Measurements from ENCODE around the gene MYO7A.

Gene MYO7A

GRCh38 chr11:77171254-77171653 lies 43.2 kb downstream of the MYO7A start:
- no peak for DNase-seq

DNA sequence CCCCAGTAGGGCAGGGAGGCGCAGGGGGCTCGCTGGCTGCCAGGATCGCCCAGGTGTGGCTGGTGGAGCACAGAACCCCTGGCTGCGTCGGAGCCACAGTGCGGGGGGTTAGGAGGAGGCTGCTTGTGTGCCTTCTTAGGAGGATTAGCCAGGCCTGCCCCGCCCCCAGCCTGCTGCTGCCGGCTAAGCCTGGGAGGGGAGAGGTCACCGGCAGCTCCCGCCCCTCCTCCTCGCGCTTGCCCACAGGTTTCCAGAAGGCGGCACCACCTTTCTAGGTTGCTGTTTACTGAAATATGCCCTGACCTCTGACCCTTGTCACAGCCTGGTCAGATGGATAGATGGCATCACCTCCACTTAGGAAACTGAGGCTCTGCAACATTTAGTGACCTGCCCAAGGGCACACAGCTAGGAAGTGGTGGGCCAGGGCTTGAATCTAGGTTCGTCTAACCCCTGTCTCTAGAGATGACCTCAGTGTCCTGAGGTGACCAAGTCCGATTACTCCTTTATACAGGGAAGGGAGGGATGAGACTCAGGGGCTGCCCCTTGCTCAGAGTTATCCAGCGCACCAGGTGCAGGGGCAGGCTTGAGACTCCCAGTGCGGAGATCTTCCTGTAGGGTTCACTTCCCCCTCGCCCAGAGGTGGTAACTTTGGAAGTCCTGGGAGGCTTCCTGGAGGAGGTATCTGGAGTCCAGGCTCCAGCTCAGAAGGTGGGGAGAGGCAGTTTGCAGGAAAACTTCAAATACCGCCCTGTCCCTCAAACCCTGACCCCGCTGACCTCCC lies 44.0 kb downstream of the MYO7A start:
- no peak for DNase-seq

GRCh38 chr11:77172666-77172982 lies 44.6 kb downstream of the MYO7A start:
- no peak for DNase-seq

DNA sequence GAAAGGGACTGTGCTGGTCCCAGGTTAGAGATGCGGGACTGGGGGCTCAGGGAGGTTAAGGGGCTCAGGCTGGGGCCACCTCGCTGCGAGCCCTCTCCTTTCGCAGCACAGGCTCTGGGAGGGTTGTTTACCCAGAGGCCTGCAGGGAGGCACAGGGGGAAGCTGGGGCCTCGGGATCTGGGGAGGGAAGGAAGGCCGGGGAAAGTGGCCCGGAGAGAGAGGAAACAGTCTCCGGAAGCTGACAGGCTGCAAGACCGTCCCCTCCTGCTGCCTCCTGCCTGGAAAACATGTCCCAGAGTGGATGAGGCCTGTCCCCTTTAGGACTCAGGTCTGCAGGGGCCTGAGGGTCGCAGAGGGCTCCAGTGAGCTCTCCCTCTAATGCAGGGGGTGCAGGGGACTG lies 45.4 kb downstream of the MYO7A start:
- DNase-seq: no peak

DNA sequence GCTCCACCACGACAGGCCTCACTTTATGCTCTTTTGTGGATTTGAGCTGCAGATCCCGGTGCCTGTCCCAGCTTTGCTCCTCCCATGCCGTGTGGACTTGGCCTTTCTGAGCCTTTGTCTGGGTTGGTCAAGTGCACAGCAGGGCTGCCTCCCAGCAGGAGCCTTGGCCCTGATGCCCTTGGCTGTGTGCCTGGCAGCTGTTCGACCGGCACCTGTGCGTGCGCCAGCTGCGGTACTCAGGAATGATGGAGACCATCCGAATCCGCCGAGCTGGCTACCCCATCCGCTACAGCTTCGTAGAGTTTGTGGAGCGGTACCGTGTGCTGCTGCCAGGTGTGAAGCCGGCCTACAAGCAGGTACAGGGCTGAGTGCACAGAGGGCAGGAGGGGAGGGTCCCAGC lies 46.5 kb downstream of the MYO7A start:
- no peak for DNase-seq

DNA sequence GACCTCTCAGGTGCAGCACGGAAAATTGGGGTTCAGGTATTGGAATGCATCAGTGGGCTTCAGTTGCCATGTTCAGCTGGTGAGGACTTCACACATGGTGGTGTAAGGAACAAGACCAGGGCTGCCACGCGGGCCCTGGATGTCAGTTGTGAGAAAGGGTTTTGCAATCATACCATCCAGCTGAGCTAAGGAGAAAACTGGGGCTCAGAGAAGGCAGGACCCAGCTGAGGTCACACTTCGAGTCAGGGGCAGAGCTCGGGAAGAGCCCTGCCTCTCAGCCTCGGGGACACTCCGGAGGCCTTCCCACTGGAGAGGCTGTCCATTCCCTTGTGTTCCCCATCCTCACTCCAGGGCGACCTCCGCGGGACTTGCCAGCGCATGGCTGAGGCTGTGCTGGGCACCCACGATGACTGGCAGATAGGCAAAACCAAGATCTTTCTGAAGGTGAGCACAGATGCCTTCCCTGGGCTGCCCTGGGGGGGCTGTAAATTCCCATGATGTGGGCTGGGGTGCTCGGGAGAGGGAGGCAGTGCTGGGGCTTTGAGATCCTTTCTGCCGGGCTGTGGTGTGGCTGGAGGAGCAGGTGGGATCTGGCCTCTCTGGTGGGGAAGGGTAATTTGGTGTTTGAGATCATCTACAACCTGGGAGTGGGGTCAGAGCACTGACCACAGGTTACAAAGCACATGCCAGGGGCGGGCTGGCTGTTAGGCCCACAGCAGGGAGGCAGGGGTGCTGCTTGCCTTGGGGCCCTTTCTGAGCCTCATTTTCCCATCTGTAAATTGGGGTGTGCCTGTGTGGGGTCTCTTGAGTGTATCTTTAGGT lies 47.2 kb downstream of the MYO7A start:
- no peak for DNase-seq

GRCh38 chr11:77175869-77176539 lies 48.0 kb downstream of the MYO7A start:
- no peak for DNase-seq

GRCh38 chr11:77176996-77177395 lies 49.0 kb downstream of the MYO7A start:
- DNase-seq: no peak

GRCh38 chr11:77178150-77178549 lies 50.1 kb downstream of the MYO7A start:
- no peak for DNase-seq

DNA sequence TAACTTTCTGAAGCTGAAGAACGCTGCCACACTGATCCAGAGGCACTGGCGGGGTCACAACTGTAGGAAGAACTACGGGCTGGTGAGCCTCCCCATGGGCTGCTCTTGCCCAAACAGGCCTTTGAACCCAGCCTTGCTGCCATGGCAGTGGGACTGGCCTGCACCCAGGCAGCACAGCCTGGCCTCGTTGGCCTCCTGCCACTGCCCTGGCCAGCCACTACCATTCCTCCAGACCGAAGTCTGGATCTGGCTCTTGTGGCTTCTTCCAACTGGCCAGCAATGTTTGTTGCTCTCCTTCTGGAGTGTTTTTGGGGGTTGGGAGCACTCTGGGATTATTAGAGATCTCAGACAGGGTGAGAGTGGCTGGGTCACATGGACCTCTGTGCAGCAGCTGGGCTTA lies 51.0 kb downstream of the MYO7A start:
- no peak for DNase-seq

GRCh38 chr11:77179681-77180080 lies 51.6 kb downstream of the MYO7A start:
- no peak for DNase-seq

GRCh38 chr11:77180346-77180745 lies 52.3 kb downstream of the MYO7A start:
- DNase-seq: no peak

DNA sequence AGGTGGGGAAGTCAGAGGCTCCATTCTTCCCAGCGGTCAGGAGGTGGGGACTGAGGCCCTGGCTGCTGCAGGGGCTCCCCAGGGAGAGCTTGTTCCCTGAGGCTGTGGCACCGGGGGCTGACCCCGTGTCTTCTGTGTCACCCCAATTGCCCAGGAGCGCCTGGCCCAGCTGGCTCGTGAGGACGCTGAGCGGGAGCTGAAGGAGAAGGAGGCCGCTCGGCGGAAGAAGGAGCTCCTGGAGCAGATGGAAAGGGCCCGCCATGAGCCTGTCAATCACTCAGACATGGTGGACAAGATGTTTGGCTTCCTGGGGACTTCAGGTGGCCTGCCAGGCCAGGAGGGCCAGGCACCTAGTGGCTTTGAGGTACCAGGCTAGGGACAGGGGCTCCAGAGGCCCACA lies 53.2 kb downstream of the MYO7A start:
- DNase-seq: no peak

DNA sequence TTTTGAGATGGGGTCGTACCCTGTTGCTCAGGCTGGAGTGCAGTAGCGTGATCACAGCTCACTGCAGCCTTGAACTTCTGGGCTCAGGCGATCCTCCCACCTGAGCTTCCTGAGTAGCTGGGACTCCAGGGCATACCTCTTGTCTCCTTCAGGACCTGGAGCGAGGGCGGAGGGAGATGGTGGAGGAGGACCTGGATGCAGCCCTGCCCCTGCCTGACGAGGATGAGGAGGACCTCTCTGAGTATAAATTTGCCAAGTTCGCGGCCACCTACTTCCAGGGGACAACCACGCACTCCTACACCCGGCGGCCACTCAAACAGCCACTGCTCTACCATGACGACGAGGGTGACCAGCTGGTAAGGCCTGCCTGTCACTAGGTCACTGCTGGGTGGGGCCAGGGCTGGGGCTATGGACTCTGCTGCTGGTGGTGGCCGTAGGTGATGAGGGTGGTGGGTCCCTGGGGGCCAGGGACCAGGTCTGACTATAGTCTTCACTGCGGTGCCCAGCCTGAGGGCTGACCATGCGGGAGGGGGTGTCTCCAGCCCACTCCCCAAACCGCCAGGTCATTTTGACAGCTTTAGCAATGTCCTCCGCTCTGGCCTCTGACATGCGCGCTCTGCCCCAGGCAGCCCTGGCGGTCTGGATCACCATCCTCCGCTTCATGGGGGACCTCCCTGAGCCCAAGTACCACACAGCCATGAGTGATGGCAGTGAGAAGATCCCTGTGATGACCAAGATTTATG lies 53.9 kb downstream of the MYO7A start:
- DNase-seq: no peak

GRCh38 chr11:77182542-77183430 lies 54.7 kb downstream of the MYO7A start:
- no peak for DNase-seq

- no peak for DNase-seq
These were observed 55.5 kb downstream of the MYO7A start for GRCh38 chr11:77183431-77183984.

DNA sequence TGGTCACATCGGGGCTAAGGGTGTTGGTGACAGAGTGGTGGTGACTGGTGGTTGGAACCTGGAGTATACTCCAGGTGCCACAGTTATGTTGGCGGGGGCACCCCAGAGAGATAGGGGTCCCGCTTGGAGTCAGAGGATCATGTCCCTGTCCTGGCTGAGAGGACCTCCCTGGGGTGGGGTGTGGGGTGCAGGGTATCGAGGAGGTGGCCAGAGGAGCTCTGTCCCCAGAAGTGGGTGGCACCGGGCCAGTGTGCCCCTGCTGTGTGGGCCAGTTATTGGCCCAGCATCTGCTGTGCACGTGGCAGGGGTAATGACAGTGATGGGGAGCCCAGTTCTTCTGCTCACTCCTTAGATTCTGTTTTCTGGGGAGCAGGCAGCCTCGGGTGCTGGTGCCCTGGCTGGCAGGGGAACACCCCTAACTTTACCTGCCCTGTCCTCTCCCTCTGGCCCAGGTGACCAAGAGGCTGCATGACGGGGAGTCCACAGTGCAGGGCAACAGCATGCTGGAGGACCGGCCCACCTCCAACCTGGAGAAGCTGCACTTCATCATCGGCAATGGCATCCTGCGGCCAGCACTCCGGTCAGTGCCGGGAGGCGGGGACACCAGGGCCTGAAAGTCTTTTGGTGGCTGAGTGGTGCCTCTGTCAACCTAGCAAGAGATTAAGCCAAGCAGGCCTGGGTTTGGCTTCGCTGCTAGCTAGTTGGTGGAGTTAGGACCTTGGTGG lies 56.3 kb downstream of the MYO7A start:
- no peak for DNase-seq

GRCh38 chr11:77186302-77186701 lies 58.3 kb downstream of the MYO7A start:
- DNase-seq: no peak

DNA sequence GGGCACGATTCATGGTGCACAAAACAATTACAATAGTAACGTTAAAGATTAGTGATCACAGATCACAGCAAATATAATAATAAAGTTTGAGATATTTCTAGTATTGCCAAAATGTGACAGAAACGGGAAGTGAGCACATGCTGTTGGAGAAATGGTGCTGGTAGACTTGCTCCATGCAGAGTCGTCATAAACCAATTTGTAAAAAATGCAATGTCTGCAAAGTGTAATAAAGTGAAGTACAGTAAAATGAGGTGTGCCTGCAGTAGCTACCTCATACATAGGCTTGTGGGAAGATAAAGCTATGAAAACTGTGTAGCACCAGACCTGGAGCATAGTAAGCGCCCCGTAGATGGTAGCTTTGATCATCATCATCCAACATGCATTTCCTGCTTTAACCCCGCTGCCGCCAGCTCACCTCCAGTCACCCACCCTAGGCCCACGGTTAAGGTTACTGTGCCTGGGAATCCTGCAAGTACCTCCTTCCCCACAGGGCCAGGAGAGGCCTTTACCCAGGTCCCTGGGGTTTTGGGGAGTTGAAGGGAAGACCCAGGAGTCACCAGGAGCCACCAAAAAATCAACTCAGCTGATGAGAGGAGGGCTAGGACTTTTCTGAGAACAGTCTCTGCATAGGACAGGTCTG lies 59.2 kb downstream of the MYO7A start:
- no peak for DNase-seq

GRCh38 chr11:77187776-77188632 lies 60.0 kb downstream of the MYO7A start:
- peak; percentile 66 for DNase-seq
